Type B pancreatic cell (in vitro differentiated cells): ENCODE data around the gene PITX3. TPM values are rescaled to one million over a fixed set of nuclear protein-coding genes. Genes with fewer than 3 reads are reported as not detected.

ENCODE experiments used
- DNase-seq: peaks from one replicate; pipeline ENCODE4 v3.0.0; 2021; ENCODE audit warnings: mixed read lengths; ENCODE audit not compliant: unreplicated experiment; ENCODE audit errors: extremely low spot score
- H3K27ac Mint-ChIP-seq: 2 replicates; pipeline ENCODE4 v1.8.0; 2021; ENCODE audit warnings: mild to moderate bottlenecking, mixed read lengths
- H3K27me3 Mint-ChIP-seq: 2 replicates; pipeline ENCODE4 v1.8.0; 2021; ENCODE audit warnings: mixed read lengths
- H3K36me3 Mint-ChIP-seq: 2 replicates; pipeline ENCODE4 v1.8.0; 2021; ENCODE audit warnings: mixed read lengths
- H3K4me1 Mint-ChIP-seq: one replicate; pipeline ENCODE4 v1.8.0; 2021; ENCODE audit warnings: mixed read lengths; ENCODE audit not compliant: unreplicated experiment
- H3K4me3 Mint-ChIP-seq: 2 replicates; pipeline ENCODE4 v1.8.0; 2021; ENCODE audit warnings: mild to moderate bottlenecking, mixed read lengths
- H3K9me3 Mint-ChIP-seq: 2 replicates; pipeline ENCODE4 v1.8.0; 2021; ENCODE audit warnings: mixed read lengths
- total RNA-seq: library from RNA; stranded (reverse); gene quantifications from 2 replicates; pipeline ENCODE4 v1.2.1, GENCODE V29; 2021; ENCODE audit warnings: low replicate concordance
- TF ChIP-seq, protein P1 (sequence below): fragments of 200-600 bp; sonication (generic); conservative IDR thresholded peaks from 2 replicates; pipeline ENCODE4 v1.5.0; 2021; ENCODE audit warnings: antibody characterized with exemption, mild to moderate bottlenecking

Gene PITX3
- total RNA-seq, 1 donor from 2014 or later = 0.34 TPM

DNA sequence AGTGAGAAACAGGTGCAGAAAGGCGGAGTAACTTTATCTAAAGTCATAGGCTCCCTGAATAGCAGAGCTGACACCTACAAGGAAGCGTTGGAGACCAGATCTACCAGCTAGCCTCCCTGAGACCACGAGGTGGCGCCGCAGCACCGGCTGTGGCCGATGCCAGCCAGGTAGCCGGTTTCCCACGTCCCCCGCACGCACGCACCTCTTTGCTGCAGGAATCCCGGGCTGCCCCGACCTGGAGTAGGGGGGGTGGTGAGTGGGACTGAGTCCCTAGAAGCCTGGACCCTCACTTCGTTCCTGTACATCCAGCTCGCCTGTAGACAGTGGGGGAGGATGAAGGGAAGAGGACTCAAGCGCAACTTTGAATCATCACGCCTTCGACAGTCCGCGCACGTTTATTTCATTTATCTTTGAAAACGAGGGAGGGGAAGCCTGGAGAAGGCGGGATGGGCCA is 11.5 kb downstream of the PITX3 start:
- Mint-ChIP-seq H3K27me3 (peaks cover 95% of the 10 kb centered on the region), H3K4me1 (peaks cover 16% of the 10 kb centered on the region), H3K27ac (no peak overlapping the region), H3K36me3 (no peaks in the 10 kb centered on the region), H3K4me3 (peak overlapping the region; percentile 82), H3K9me3 (no peaks in the 10 kb centered on the region)
- TF ChIP-seq, protein P1, sequence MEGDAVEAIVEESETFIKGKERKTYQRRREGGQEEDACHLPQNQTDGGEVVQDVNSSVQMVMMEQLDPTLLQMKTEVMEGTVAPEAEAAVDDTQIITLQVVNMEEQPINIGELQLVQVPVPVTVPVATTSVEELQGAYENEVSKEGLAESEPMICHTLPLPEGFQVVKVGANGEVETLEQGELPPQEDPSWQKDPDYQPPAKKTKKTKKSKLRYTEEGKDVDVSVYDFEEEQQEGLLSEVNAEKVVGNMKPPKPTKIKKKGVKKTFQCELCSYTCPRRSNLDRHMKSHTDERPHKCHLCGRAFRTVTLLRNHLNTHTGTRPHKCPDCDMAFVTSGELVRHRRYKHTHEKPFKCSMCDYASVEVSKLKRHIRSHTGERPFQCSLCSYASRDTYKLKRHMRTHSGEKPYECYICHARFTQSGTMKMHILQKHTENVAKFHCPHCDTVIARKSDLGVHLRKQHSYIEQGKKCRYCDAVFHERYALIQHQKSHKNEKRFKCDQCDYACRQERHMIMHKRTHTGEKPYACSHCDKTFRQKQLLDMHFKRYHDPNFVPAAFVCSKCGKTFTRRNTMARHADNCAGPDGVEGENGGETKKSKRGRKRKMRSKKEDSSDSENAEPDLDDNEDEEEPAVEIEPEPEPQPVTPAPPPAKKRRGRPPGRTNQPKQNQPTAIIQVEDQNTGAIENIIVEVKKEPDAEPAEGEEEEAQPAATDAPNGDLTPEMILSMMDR = peak; percentile 97
- DNase-seq = peak; percentile 91

DNA sequence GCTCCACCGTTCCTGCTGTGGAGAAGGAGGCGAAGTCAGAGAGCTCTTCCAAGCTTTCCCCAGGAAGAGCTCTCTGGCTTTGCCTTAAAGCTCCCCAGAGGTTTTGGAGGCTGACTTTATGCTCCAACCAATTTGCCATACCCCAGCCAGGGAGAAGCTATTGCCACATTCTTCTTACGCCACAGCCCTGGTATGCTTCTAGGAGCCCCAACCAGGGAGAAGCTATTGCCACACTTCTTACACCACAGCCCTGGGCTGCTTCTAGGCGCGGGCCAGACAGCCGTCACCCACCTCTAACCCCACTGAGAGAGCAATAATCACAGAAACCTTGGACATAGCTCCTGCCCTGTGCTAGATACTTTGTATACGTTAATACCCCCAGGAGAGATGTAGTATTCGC is 14.3 kb downstream of the PITX3 start:
- peaks cover 85% of the 10 kb centered on the region for H3K27me3 Mint-ChIP-seq
- H3K27ac Mint-ChIP-seq = no peak overlapping the region
- TF ChIP-seq, protein P1 = no peak
- H3K36me3 Mint-ChIP-seq = no peaks in the 10 kb centered on the region
- no peak overlapping the region for H3K4me3 Mint-ChIP-seq
- DNase-seq = no peak
- no peaks in the 10 kb centered on the region for H3K9me3 Mint-ChIP-seq
- H3K4me1 Mint-ChIP-seq = peaks cover 16% of the 10 kb centered on the region

DNA sequence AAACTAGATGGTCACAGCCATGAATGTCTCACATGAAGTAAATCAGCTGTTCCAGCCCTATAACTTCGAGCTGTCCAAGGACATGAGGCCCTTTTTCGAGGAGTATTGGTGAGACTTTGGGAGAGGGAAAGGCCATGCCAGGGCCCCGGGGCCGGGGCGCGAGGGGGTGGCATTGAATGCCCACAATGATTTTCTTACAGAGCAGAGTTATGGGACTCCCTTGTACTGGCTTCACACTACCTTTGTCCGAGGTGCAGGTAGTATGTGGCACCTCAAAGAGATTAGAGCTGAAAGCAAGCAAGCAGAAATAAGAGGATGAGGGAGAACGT is 14.8 kb downstream of the PITX3 start:
- TF ChIP-seq, protein P1 = no peak
- peaks cover 81% of the 10 kb centered on the region for H3K27me3 Mint-ChIP-seq
- no peak for DNase-seq
- no peak overlapping the region for H3K27ac Mint-ChIP-seq
- no peaks in the 10 kb centered on the region for H3K9me3 Mint-ChIP-seq
- H3K4me1 Mint-ChIP-seq = peaks cover 16% of the 10 kb centered on the region
- peak overlapping the region; percentile 83 for H3K4me3 Mint-ChIP-seq
- no peaks in the 10 kb centered on the region for H3K36me3 Mint-ChIP-seq

DNA sequence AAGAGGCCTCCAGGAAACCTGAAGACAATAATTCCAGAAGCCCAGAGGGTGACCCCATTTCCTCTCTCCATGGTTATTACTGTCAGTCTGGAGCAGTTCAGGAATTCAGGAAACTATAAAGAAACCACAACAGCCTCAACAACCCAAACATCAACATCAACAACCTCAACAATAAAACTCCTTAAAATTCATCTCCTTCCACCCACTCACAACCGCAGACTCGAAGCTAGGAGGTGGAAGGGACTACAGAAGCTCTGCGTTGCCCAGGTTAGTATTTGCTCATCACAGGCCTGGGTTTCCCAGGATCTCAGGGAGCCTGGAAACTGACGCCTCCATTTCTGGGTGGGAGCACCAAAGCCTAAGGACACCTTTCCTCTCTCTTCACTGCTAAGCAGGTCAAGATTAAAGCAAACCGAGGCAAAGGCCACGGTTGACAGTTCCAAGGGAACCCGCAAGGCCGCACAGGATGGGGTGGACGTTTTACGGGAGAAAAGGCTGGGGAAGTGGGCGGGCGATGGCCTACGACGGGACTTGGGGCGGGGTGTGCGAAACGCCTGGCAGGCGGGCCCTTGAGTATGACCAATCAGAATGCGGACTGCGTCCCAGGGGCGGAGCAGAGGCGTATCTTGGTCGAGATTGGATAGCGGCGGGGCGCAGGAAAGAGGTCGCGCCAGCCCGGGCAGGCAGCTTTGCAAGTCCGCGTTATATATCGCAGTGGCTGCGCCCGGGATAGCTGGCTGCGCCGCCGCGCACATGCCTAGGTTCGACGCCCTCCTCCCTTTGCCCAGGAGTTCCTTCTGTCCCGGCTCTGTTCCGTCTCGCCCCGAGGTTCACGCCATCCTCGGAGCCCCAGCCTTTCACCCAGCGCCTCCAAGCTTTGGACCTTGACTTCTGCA is 15.4 kb downstream of the PITX3 start, which contains the start of gene ELOVL3:
TSS of gene ELOVL3 (plus strand) at position 654 of the 896 bp plus-strand sequence. CDS start 250 bp downstream, outside the sequence.
- TF ChIP-seq, protein P1 = peak; percentile 43
- Mint-ChIP-seq H3K27ac (no peak within 1 kb of the TSS), H3K36me3 (no peaks in the 10 kb centered on the region), H3K9me3 (no peaks in the 10 kb centered on the region), H3K4me1 (peaks cover 16% of the 10 kb centered on the region), H3K27me3 (peaks cover 81% of the 10 kb centered on the region), H3K4me3 (peak within 1 kb of the TSS; percentile 83)
- DNase-seq = peak; percentile 86

DNA sequence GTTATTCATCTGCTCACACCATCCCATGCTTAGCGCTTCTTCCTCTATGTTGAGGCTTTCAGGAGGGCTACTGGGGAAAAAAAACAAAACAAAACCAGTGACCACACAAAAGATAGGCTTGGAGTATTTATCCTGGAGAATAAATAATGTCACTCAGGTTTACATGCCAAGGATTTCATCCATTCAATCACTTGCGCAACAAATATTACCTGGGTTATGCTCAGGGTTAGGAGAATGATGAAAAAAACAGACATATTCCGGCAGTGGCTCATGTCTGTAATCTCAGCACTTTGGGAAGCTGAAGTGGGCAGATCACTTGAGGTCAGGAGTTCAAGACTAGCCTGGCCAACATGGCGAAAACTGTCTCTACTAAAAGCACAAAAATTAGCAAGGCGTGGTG is 18.5 kb downstream of the PITX3 start:
- Mint-ChIP-seq H3K4me3 (no peak overlapping the region), H3K4me1 (peaks cover 10% of the 10 kb centered on the region), H3K27ac (no peak overlapping the region), H3K9me3 (no peaks in the 10 kb centered on the region), H3K36me3 (no peaks in the 10 kb centered on the region), H3K27me3 (peaks cover 57% of the 10 kb centered on the region)
- no peak for DNase-seq
- TF ChIP-seq, protein P1 = no peak
